Erythroblast (primary cell): ENCODE results near the gene TBX3.

ENCODE experiments used
- GATA1 ChIP-seq: IDR thresholded peaks from 2 replicates; pipeline ENCODE4 v1.6.1; 2011; ENCODE audit warnings: low read depth, mild to moderate bottlenecking, control low read depth, low read length, moderate library complexity
- POLR2A ChIP-seq: IDR thresholded peaks from 2 replicates; pipeline ENCODE4 v1.6.1; 2011; ENCODE audit warnings: mild to moderate bottlenecking, low read length

DNA sequence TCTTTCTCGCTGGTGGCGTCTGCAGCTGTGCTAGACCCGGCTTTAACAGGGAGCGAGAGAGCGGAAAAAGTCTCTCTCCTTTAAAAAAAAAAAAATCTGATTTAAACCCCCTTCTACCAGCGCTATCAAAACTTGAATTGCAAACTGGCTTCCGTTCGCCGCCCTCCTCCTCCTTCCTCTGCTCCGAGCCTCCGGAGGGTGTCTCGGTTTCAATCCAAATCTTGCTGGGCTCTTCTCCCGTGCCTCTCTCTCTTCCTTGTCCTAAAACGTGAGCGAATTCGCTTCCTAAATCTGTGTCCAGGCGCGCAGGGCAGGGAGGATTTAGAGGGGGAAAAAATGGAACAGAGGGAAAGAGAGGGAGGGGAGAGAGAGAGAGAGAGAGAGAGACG, 272 bp downstream of the TBX3 start:
- TF ChIP-seq POLR2A: no peak
- no peak for TF ChIP-seq GATA1
